Neuronal stem cell (in vitro differentiated cells): ENCODE measurements around the gene DPY19L2. TPM values are rescaled to one million over a fixed set of nuclear protein-coding genes. Genes with fewer than 3 reads are reported as not detected.
"Not testable (repeated sequence)": the region's sequence is repeated elsewhere in the genome, so short reads cannot be mapped to it uniquely, and the experiment has no call there.

Source experiments
- DNase-seq: peaks from one replicate; pipeline ENCODE4 v3.0.0-alpha.2; 2013; ENCODE audit warnings: low spot score
- H2AFZ ChIP-seq: one replicate; pipeline ENCODE4 v1.6.1; 2013; ENCODE audit warnings: mild to moderate bottlenecking, low read length, inconsistent platforms
- H2AK5ac ChIP-seq: 2 replicates; pipeline ENCODE4 v1.6.1; 2013; ENCODE audit warnings: low read depth, mild to moderate bottlenecking, inconsistent platforms, low read length, moderate library complexity, mixed read lengths
- H2BK120ac ChIP-seq: 2 replicates; pipeline ENCODE4 v1.6.1; 2013; ENCODE audit warnings: low read depth, mild to moderate bottlenecking, inconsistent platforms, low read length, moderate library complexity, mixed read lengths
- H2BK12ac ChIP-seq: one replicate; pipeline ENCODE4 v1.6.1; 2013; ENCODE audit warnings: low read length, inconsistent platforms
- H2BK15ac ChIP-seq: 2 replicates; pipeline ENCODE4 v1.6.1; 2013; ENCODE audit warnings: mild to moderate bottlenecking, low read length, inconsistent platforms, mixed read lengths
- H2BK5ac ChIP-seq: one replicate; pipeline ENCODE4 v1.6.1; 2013; ENCODE audit warnings: inconsistent platforms, mild to moderate bottlenecking, low read length, moderate library complexity
- H3K14ac ChIP-seq: one replicate; pipeline ENCODE4 v1.6.1; 2013; ENCODE audit warnings: low read length, inconsistent platforms
- H3K18ac ChIP-seq: 2 replicates; pipeline ENCODE4 v1.6.1; 2013; ENCODE audit warnings: low read length, inconsistent platforms
- H3K23ac ChIP-seq: 2 replicates; pipeline ENCODE4 v1.6.1; 2013; ENCODE audit warnings: low read depth, mild to moderate bottlenecking, mixed read lengths, low read length, inconsistent platforms; ENCODE audit not compliant: poor library complexity
- H3K27ac ChIP-seq: replicated peaks from 3 replicates; pipeline ENCODE4 v1.5.1; 2013; ENCODE audit warnings: low read length, inconsistent platforms
- H3K27me3 ChIP-seq, 3 experiments: 2 replicates each; pipeline ENCODE4 v1.6.1; 2013; ENCODE audit warnings: low read length in 3 of 3, mild to moderate bottlenecking in 2 of 3, inconsistent platforms in 1 of 3, low read depth in 1 of 3, mixed read lengths in 1 of 3, moderate library complexity in 1 of 3; ENCODE audit not compliant: control insufficient read depth in 3 of 3, insufficient read depth in 3 of 3
- H3K36me3 ChIP-seq, 2 donors: replicated peaks in 1 of 2; 2 replicates each; pipeline ENCODE4 v1.6.1; 2013; ENCODE audit warnings: low read length in 2 of 2; ENCODE audit not compliant: control insufficient read depth in 2 of 2, insufficient read depth in 2 of 2
- H3K4ac ChIP-seq: 2 replicates; pipeline ENCODE4 v1.6.1; 2013; ENCODE audit warnings: inconsistent platforms, mild to moderate bottlenecking, low read length, moderate library complexity
- H3K4me1 ChIP-seq, 2 donors: 1 replicate in 1 of 2; 2 replicates in 1 of 2; pipeline ENCODE4 v1.6.1; 2013; ENCODE audit warnings: low read length in 2 of 2, low read depth in 1 of 2; ENCODE audit not compliant: control insufficient read depth in 2 of 2, insufficient read depth in 1 of 2
- H3K4me2 ChIP-seq: one replicate; pipeline ENCODE4 v1.6.1; 2013; ENCODE audit warnings: mild to moderate bottlenecking, low read length, inconsistent platforms; ENCODE audit not compliant: insufficient read depth, poor library complexity, severe bottlenecking
- H3K4me3 ChIP-seq, 2 donors: 2 replicates each; pipeline ENCODE4 v1.5.1; 2013; ENCODE audit warnings: low read length in 2 of 2, mild to moderate bottlenecking in 2 of 2, inconsistent platforms in 1 of 2, moderate library complexity in 1 of 2
- H3K79me1 ChIP-seq: one replicate; pipeline ENCODE4 v1.6.1; 2013; ENCODE audit warnings: low read depth, mild to moderate bottlenecking, inconsistent platforms, low read length, moderate library complexity
- H3K9ac ChIP-seq: one replicate; pipeline ENCODE4 v1.6.1; 2013; ENCODE audit warnings: mild to moderate bottlenecking, low read depth, low read length, inconsistent platforms; ENCODE audit not compliant: poor library complexity
- H3K9me3 ChIP-seq, 2 donors: replicated peaks in 1 of 2; 2 replicates each; pipeline versions ENCODE3 to v1.6.1; 2013; ENCODE audit warnings: low read length in 2 of 2, mild to moderate bottlenecking in 2 of 2, inconsistent platforms in 1 of 2, low read depth in 1 of 2, mixed read lengths in 1 of 2, moderate library complexity in 1 of 2; ENCODE audit not compliant: control insufficient read depth in 2 of 2, insufficient read depth in 1 of 2
- H4K8ac ChIP-seq: one replicate; pipeline ENCODE4 v1.6.1; 2013; ENCODE audit warnings: low read depth, mild to moderate bottlenecking, inconsistent platforms, low read length, moderate library complexity
- H4K91ac ChIP-seq: one replicate; pipeline ENCODE4 v1.6.1; 2013; ENCODE audit warnings: low read length, low read depth, mild to moderate bottlenecking, inconsistent platforms; ENCODE audit not compliant: poor library complexity
- WGBS, 2 donors: extraction: QIAGEN DNeasy Blood & Tissue Kit; methylation state at CpG; one replicate each; pipeline ENCODE4 v1.1.7; 2013; ENCODE audit warnings: missing lambda C conversion rate in 2 of 2, mixed read lengths in 1 of 2; ENCODE audit not compliant: insufficient read length in 2 of 2, insufficient replicate concordance in 1 of 2; ENCODE audit errors: extremely low coverage in 2 of 2; 5-methylcytosine and 5-hydroxymethylcytosine counted together
- polyA plus RNA-seq, 2 experiments: library from polyadenylated mRNA; stranded (reverse); fragments of 200-250 nt; gene quantifications; one replicate each; pipeline ENCODE4 v1.2.3, GENCODE V29; 2013

Gene DPY19L2
- polyA plus RNA-seq (2013, experiment 1 of 2) = 2.9 TPM
- 3.4 TPM for polyA plus RNA-seq (2013, experiment 2 of 2)

DNA sequence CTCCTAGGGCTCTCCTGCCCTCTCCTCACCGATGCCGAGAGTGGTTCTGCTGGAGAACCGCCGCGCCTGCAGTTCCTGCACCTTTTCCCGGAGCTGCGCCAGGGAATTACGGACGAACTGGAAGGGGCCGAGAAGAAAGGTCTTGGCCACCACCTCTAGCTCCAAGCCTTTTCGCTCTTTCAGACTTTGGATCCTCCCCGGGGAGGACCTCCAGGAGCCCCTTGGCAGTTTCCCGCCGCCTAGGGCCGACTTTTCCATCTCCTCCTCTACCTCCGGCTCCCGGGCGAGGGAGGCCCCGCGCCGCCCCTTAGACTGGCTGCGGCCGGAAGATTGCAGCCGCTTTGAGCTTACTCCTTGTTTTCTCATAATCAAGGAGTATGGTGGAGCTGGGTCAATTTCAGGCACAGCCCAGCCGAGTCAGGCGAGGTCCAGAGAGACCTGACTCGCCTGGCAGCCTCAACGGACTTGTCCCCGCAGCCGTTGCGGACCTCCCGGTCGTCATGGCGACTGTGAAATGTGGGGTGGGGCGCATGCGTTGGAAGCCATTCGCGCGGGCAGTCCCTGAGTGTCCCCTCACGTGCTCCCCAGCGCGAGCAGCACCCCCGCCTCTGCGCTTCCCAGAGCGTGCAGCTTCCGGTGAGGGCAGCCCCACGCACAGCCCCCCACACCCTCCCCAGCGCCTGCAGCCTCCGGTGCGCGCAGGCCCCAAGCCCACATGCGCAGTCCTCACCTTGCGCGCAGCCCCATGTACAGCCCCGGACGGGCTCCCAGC, at the start of gene DPY19L2:
TSS of gene DPY19L2 (minus strand) at position 466 of the 772 bp plus-strand sequence. CDS start at position 366, 100 bp downstream.
- H3K9me3 ChIP-seq = no peaks in the 10 kb centered on the region
- peak within 1 kb of the TSS; percentile 90 for H3K9ac ChIP-seq
- no peak within 1 kb of the TSS for H4K91ac ChIP-seq
- H2AK5ac ChIP-seq = no peak within 1 kb of the TSS
- H2BK15ac ChIP-seq = peak within 1 kb of the TSS; percentile 58
- H3K36me3 ChIP-seq = no peaks in the 10 kb centered on the region
- H2BK5ac ChIP-seq = no peak within 1 kb of the TSS
- H3K4me3 ChIP-seq = peak within 1 kb of the TSS; percentile 62 to 92
- no peak within 1 kb of the TSS for H2BK120ac ChIP-seq
- H2AFZ ChIP-seq = peak within 1 kb of the TSS; percentile 100
- no peak within 1 kb of the TSS for H3K4ac ChIP-seq
- H3K14ac ChIP-seq = peak within 1 kb of the TSS; percentile 56
- no peaks in the 10 kb centered on the region for H3K79me1 ChIP-seq
- H2BK12ac ChIP-seq = no peak within 1 kb of the TSS
- H3K27ac ChIP-seq = no peak within 1 kb of the TSS
- peak within 1 kb of the TSS; percentile 80 for H3K4me2 ChIP-seq
- peaks cover 0 to 11% (median 7%) of the 10 kb centered on the region in 3 experiments for H3K27me3 ChIP-seq
- peak within 1 kb of the TSS; percentile 65 for H3K23ac ChIP-seq
- DNase-seq = peak; percentile 63
- no peak within 1 kb of the TSS for H4K8ac ChIP-seq
- no CpG with 5 or more reads among the region's 56 CpGs for WGBS, 2 donors
- H3K4me1 ChIP-seq = peaks cover 0 to 2% of the 10 kb centered on the region in 2 donors
- H3K18ac ChIP-seq = peak within 1 kb of the TSS; percentile 64

DNA sequence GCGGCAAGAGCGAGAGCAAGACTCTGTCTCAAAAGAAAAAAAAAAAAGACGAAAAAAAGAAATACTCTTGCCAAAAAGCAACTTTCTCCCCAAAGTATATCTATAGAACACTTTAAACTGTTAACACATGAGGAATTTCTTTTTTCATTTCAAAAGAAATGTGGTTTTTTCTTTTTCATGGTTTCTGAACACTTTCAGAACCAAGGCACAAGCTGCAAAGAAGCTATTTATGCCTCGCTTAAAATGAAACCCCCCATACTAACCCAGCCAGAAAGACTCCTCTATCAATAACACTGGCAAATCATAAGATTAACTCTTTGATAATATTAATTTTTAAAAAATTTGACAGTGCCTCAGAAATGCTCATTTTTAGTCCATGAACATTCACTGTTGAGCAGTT, 48.6 kb upstream of the DPY19L2 start:
- H3K9ac ChIP-seq, H3K4me2 ChIP-seq, H3K4ac ChIP-seq, H3K36me3 ChIP-seq, H3K27me3 ChIP-seq, H2BK15ac ChIP-seq, H3K18ac ChIP-seq, H3K23ac ChIP-seq, H3K4me3 ChIP-seq, H2BK120ac ChIP-seq, H4K91ac ChIP-seq, H3K4me1 ChIP-seq, H2BK5ac ChIP-seq, DNase-seq, H2AFZ ChIP-seq, H3K9me3 ChIP-seq, H2AK5ac ChIP-seq, H3K14ac ChIP-seq, H4K8ac ChIP-seq, H3K79me1 ChIP-seq, H3K27ac ChIP-seq, H2BK12ac ChIP-seq: not testable (repeated sequence)
- WGBS, 2 donors = no CpG with 5 or more reads among the region's 4 CpGs

DNA sequence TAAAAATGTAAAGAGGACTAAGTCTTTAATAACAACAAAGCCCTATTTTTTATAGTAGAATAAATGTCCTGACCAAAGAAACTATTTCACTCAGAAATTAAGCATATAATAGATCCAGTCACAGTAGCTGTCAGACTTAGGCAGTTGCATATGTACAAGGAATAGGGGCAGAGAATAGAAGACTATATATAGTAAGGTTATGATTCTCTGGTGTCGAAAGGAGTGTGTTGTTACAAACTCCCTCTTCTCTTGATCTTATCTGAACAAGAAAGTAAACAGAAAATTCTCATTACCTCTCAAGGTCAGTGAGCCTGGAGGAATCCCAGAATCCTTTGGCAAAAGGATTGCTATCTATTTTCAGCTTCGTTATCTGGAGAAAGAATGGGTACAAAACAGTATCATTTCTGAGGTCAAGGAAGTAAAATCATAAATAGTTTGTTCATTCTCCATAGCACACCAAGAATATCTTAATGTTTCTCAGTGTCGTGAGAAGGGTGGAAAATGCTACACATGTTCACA, 46.9 kb upstream of the DPY19L2 start:
- not testable (repeated sequence) for H2BK5ac ChIP-seq, H3K9me3 ChIP-seq, H4K8ac ChIP-seq, H3K4ac ChIP-seq, H3K14ac ChIP-seq, H3K36me3 ChIP-seq, H3K9ac ChIP-seq, H4K91ac ChIP-seq, H2AK5ac ChIP-seq, H2BK12ac ChIP-seq, H3K79me1 ChIP-seq, H2AFZ ChIP-seq, H3K27ac ChIP-seq, H3K4me2 ChIP-seq, H3K4me1 ChIP-seq, H3K18ac ChIP-seq, H3K27me3 ChIP-seq, H3K23ac ChIP-seq, DNase-seq, H2BK120ac ChIP-seq, H2BK15ac ChIP-seq, H3K4me3 ChIP-seq
- no CpG with 5 or more reads among the region's 3 CpGs for WGBS, 2 donors

DNA sequence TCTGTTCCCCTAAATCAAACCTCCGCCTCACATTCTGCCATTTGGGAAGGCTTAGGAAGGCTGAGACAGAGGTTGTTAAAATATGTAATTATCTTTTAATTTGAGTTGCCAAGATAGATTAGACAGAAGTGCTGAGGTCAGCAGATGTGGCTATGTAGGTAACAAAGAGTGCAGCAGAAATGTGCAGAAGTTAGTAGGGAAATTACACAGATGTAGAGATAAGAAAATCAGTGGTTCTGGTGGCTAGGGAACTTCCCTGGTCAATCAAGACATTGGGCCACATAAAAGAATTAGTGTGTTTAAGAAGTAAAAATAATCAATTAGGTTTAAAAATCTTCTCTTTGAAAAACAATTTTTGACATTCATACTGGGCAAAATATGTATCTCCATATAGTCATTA, 46.1 kb upstream of the DPY19L2 start:
- H3K14ac ChIP-seq, H2BK15ac ChIP-seq, H4K91ac ChIP-seq, H3K36me3 ChIP-seq, H3K4me2 ChIP-seq, H2AK5ac ChIP-seq, H3K4me1 ChIP-seq, H3K27ac ChIP-seq, H3K27me3 ChIP-seq, H2BK120ac ChIP-seq, DNase-seq, H3K4me3 ChIP-seq, H3K9ac ChIP-seq, H2BK12ac ChIP-seq, H3K9me3 ChIP-seq, H3K18ac ChIP-seq, H4K8ac ChIP-seq, H3K79me1 ChIP-seq, H3K23ac ChIP-seq, H2BK5ac ChIP-seq, H2AFZ ChIP-seq, H3K4ac ChIP-seq: not testable (repeated sequence)
- WGBS, 2 donors = no CpG with 5 or more reads among the region's 1 CpG
